ENCODE results near the gene MRGPRG. TPM values are rescaled to one million over a fixed set of nuclear protein-coding genes. Genes with fewer than 3 reads are reported as not detected.

Gene MRGPRG
- total RNA-seq, 1 experiment from 2014 or later: not detected

GRCh38 chr11:3181725-3182461, 36.7 kb downstream of the MRGPRG start:
- H3K4me2 ChIP-seq: no peak overlapping the region
- no peak overlapping the region for H3K27ac ChIP-seq
- no peaks in the 10 kb centered on the region for H3K79me2 ChIP-seq (ENCODE audit: low read depth)
- H3K9me3 ChIP-seq (ENCODE audit: insufficient read depth, low read depth): no peaks in the 10 kb centered on the region
- TF ChIP-seq EZH2 (IDR thresholded peaks at IDR 0.05; ENCODE audit: low read depth) (no peak), CTCF (conservative IDR thresholded peaks at IDR 0.05) (no peak)
- intact Hi-C loops (cut with micrococcal nuclease; ENCODE audit: unreplicated experiment): no loop called here
- no peaks in the 10 kb centered on the region for H3K9me2 ChIP-seq (ENCODE audit: insufficient read depth)
- no TSS peak for BruUV-seq (replicated peaks)
- no peaks in the 10 kb centered on the region for H3F3A ChIP-seq (ENCODE audit: insufficient read depth, low read depth)
- H3K4me1 ChIP-seq (replicated peaks; ENCODE audit: insufficient read depth): no peaks in the 10 kb centered on the region
- no peak overlapping the region for H3K4me3 ChIP-seq
- no peaks in the 10 kb centered on the region for H3K36me3 ChIP-seq (ENCODE audit: low read depth)
- peaks cover 10% of the 10 kb centered on the region; the same call in 1 of the 2 replicates for H3K27me3 ChIP-seq (ENCODE audit: insufficient read depth, low read depth)
- ChIA-PET POLR2A (ENCODE audit: unreplicated experiment) (no interaction called here), CTCF (no interaction called here)
- no peak for DNase-seq
- H4K20me1 ChIP-seq (ENCODE audit: insufficient read depth): no peaks in the 10 kb centered on the region
- H2AFZ ChIP-seq: no peak overlapping the region

- Histone ChIP-seq H3K9me3 (ENCODE audit: insufficient read depth, low read depth) (no peaks in the 10 kb centered on the region), H3K79me2 (ENCODE audit: low read depth) (no peaks in the 10 kb centered on the region), H3K27me3 (ENCODE audit: insufficient read depth, low read depth) (0 out of 2 replicates have a peak, but pooled peaks cover 6% of the 10 kb centered on the region), H3K9me2 (ENCODE audit: insufficient read depth) (no peaks in the 10 kb centered on the region), H3K4me1 (replicated peaks; ENCODE audit: insufficient read depth) (no peaks in the 10 kb centered on the region), H3K36me3 (ENCODE audit: low read depth) (no peaks in the 10 kb centered on the region), H3K27ac (no peak overlapping the region), H4K20me1 (ENCODE audit: insufficient read depth) (no peaks in the 10 kb centered on the region), H3F3A (ENCODE audit: insufficient read depth, low read depth) (no peaks in the 10 kb centered on the region), H2AFZ (no peak overlapping the region), H3K4me2 (no peak overlapping the region), H3K4me3 (no peak overlapping the region)
- DNase-seq: no peak
- intact Hi-C loops (cut with micrococcal nuclease; ENCODE audit: unreplicated experiment): no loop called here
- TF ChIP-seq EZH2 (IDR thresholded peaks at IDR 0.05; ENCODE audit: low read depth) (no peak), CTCF (conservative IDR thresholded peaks at IDR 0.05) (no peak)
- BruUV-seq (replicated peaks): no TSS peak
- CTCF ChIA-PET: no interaction called here
- POLR2A ChIA-PET (ENCODE audit: unreplicated experiment): no interaction called here
These were observed 37.7 kb downstream of the MRGPRG start for GRCh38 chr11:3180869-3181268.

- no peaks in the 10 kb centered on the region for H3F3A ChIP-seq (ENCODE audit: insufficient read depth, low read depth)
- H3K36me3 ChIP-seq (ENCODE audit: low read depth): no peaks in the 10 kb centered on the region
- H3K4me2 ChIP-seq: no peak overlapping the region
- H2AFZ ChIP-seq: no peak overlapping the region
- H3K9me3 ChIP-seq (ENCODE audit: insufficient read depth, low read depth): no peaks in the 10 kb centered on the region
- no peaks in the 10 kb centered on the region for H3K79me2 ChIP-seq (ENCODE audit: low read depth)
- no peak overlapping the region for H3K27ac ChIP-seq
- TF ChIP-seq CTCF (conservative IDR thresholded peaks at IDR 0.05) (no peak), EZH2 (IDR thresholded peaks at IDR 0.05; ENCODE audit: low read depth) (no peak)
- H3K4me3 ChIP-seq: no peak overlapping the region
- no peak for DNase-seq
- ChIA-PET CTCF (no interaction called here), POLR2A (ENCODE audit: unreplicated experiment) (no interaction called here)
- BruUV-seq (replicated peaks): no TSS peak
- intact Hi-C loops (cut with micrococcal nuclease; ENCODE audit: unreplicated experiment): no loop called here
- H3K4me1 ChIP-seq (replicated peaks; ENCODE audit: insufficient read depth): no peaks in the 10 kb centered on the region
- H3K27me3 ChIP-seq (ENCODE audit: insufficient read depth, low read depth): no peaks in the 10 kb centered on the region
- H3K9me2 ChIP-seq (ENCODE audit: insufficient read depth): no peaks in the 10 kb centered on the region
- H4K20me1 ChIP-seq (ENCODE audit: insufficient read depth): no peaks in the 10 kb centered on the region
These were observed 40.3 kb downstream of the MRGPRG start for GRCh38 chr11:3178349-3178748.

Data from PC-9 (cell line).